Nephron (organoid): Measurements from ENCODE around the gene DAZL.

ENCODE experiments used
- H3K27ac Mint-ChIP-seq, 3 experiments: 2 replicates each; pipeline ENCODE4 v1.8.0; 2020; ENCODE audit warnings: mixed read lengths in 3 of 3, mild to moderate bottlenecking in 2 of 3, moderate library complexity in 1 of 3
- H3K27me3 Mint-ChIP-seq: 2 replicates; pipeline ENCODE4 v1.8.0; 2021; ENCODE audit warnings: low read depth, mild to moderate bottlenecking, moderate library complexity, mixed read lengths
- H3K36me3 Mint-ChIP-seq: 2 replicates; pipeline ENCODE4 v1.8.0; 2020; ENCODE audit warnings: low read depth, mixed read lengths
- H3K4me1 Mint-ChIP-seq: 2 replicates; pipeline ENCODE4 v1.8.0; 2020; ENCODE audit warnings: mixed read lengths
- H3K4me3 Mint-ChIP-seq, 3 experiments: 2 replicates each; pipeline ENCODE4 v1.8.0; 2020; ENCODE audit warnings: mild to moderate bottlenecking in 3 of 3, mixed read lengths in 3 of 3, moderate library complexity in 2 of 3
- H3K9me3 Mint-ChIP-seq: 2 replicates; pipeline ENCODE4 v1.8.0; 2020; ENCODE audit warnings: mixed read lengths
- CTCF ChIP-seq, 3 experiments: fragments of 200-600 bp; sonication (generic); IDR thresholded peaks; one replicate each; pipeline ENCODE4 v1.5.0; 2021; ENCODE audit warnings: antibody characterized with exemption in 3 of 3; ENCODE audit not compliant: unreplicated experiment in 3 of 3

The DAZL gene

GRCh38 chr3:16604887-16605602, at the start of gene DAZL:
TSS of gene DAZL (minus strand) at chr3:16605423. CDS start at chr3:16605205, 218 bp downstream.
- H3K36me3 Mint-ChIP-seq: no peaks in the 10 kb centered on the region
- H3K27me3 Mint-ChIP-seq: peaks cover 6% of the 10 kb centered on the region
- no peak within 1 kb of the TSS for H3K27ac Mint-ChIP-seq
- TF ChIP-seq CTCF (IDR thresholded peaks at IDR 0.05; ENCODE audit: unreplicated experiment in 3 of 3): no peak
- H3K9me3 Mint-ChIP-seq: no peaks in the 10 kb centered on the region
- no peak within 1 kb of the TSS for H3K4me3 Mint-ChIP-seq
- no peaks in the 10 kb centered on the region for H3K4me1 Mint-ChIP-seq

GRCh38 chr3:16654976-16655375, 49.8 kb upstream of the DAZL start:
- Mint-ChIP-seq H3K27me3 (no peaks in the 10 kb centered on the region), H3K36me3 (no peaks in the 10 kb centered on the region), H3K9me3 (no peaks in the 10 kb centered on the region), H3K4me1 (no peaks in the 10 kb centered on the region), H3K4me3 (no peak overlapping the region), H3K27ac (no peak overlapping the region)
- TF ChIP-seq CTCF (IDR thresholded peaks at IDR 0.05; ENCODE audit: unreplicated experiment in 3 of 3): no peak

GRCh38 chr3:16653712-16654111, 48.5 kb upstream of the DAZL start:
- H3K27ac Mint-ChIP-seq: no peak overlapping the region
- no peaks in the 10 kb centered on the region for H3K4me1 Mint-ChIP-seq
- no peak overlapping the region for H3K4me3 Mint-ChIP-seq
- H3K36me3 Mint-ChIP-seq: no peaks in the 10 kb centered on the region
- no peaks in the 10 kb centered on the region for H3K9me3 Mint-ChIP-seq
- TF ChIP-seq CTCF (IDR thresholded peaks at IDR 0.05; ENCODE audit: unreplicated experiment in 3 of 3): no peak
- H3K27me3 Mint-ChIP-seq: no peaks in the 10 kb centered on the region

- H3K4me1 Mint-ChIP-seq: no peaks in the 10 kb centered on the region
- no peak overlapping the region for H3K4me3 Mint-ChIP-seq
- TF ChIP-seq CTCF (IDR thresholded peaks at IDR 0.05; ENCODE audit: unreplicated experiment in 3 of 3): no peak
- no peak overlapping the region for H3K27ac Mint-ChIP-seq
- H3K27me3 Mint-ChIP-seq: no peaks in the 10 kb centered on the region
- H3K9me3 Mint-ChIP-seq: no peaks in the 10 kb centered on the region
- no peaks in the 10 kb centered on the region for H3K36me3 Mint-ChIP-seq
These were observed 42.4 kb upstream of the DAZL start for GRCh38 chr3:16647668-16648067.

- H3K9me3 Mint-ChIP-seq: no peaks in the 10 kb centered on the region
- no peak for TF ChIP-seq CTCF (IDR thresholded peaks at IDR 0.05; ENCODE audit: unreplicated experiment in 3 of 3)
- no peaks in the 10 kb centered on the region for H3K36me3 Mint-ChIP-seq
- H3K4me1 Mint-ChIP-seq: no peaks in the 10 kb centered on the region
- no peak overlapping the region for H3K27ac Mint-ChIP-seq
- no peak overlapping the region for H3K4me3 Mint-ChIP-seq
- H3K27me3 Mint-ChIP-seq: peaks cover 4% of the 10 kb centered on the region
These were observed 34.6 kb upstream of the DAZL start for GRCh38 chr3:16639806-16640205.

- Mint-ChIP-seq H3K4me3 (no peak overlapping the region), H3K27me3 (peaks cover 4% of the 10 kb centered on the region), H3K36me3 (no peaks in the 10 kb centered on the region), H3K27ac (no peak overlapping the region), H3K9me3 (no peaks in the 10 kb centered on the region), H3K4me1 (no peaks in the 10 kb centered on the region)
- no peak for TF ChIP-seq CTCF (IDR thresholded peaks at IDR 0.05; ENCODE audit: unreplicated experiment in 3 of 3)
These were observed 28.7 kb upstream of the DAZL start for GRCh38 chr3:16633948-16634347.
